HG03457 (cell line): Measurements from ENCODE around the gene SPAG6.

Experiments
- ATAC-seq: cut with Tn5 transposase; IDR thresholded peaks from one replicate; pipeline ENCODE4 v1.9.1; 2021; ENCODE audit warnings: moderate number of reproducible peaks; ENCODE audit not compliant: unreplicated experiment

The SPAG6 gene

DNA sequence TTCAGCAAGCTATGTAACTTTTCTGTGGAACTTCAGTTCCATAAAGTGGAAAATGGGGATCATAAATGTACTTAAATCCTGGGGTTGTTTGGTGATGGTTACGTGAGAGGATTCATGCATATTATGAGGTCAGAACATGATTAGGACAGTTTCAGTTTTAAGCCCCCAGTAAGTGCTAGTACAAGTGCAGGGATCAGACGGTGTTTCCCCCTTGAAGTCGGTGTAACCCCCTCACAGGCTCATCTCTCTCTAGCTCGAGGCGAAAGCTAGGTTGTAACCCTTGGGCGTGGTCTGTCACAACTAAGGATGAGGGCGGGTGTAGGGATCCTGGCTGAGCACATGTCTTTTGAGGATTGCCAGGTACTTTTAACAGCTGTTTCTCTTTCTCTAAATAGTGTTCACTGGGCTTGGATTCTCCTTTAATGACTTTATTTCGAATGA lies 84.7 kb downstream of the SPAG6 start:
- no peak for ATAC-seq

DNA sequence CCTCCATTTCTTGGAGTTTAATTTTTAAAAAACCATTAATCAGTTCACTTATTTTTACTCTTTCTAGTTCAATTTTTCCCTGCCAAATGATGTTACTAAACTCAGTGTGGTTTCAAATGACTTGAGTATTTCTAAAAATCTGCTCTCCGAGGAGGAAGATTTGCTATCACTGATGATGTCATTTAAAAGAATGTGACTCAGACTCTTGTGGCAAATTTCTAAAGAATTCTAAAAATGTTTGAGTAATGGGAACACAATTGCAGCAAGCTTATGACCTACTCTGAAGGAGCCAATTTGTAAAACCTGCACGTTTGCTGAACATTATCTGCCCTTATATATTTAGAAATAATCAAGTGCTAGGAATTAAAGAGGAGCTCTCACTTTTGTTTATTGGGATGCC lies 88.6 kb downstream of the SPAG6 start:
- no peak for ATAC-seq

DNA sequence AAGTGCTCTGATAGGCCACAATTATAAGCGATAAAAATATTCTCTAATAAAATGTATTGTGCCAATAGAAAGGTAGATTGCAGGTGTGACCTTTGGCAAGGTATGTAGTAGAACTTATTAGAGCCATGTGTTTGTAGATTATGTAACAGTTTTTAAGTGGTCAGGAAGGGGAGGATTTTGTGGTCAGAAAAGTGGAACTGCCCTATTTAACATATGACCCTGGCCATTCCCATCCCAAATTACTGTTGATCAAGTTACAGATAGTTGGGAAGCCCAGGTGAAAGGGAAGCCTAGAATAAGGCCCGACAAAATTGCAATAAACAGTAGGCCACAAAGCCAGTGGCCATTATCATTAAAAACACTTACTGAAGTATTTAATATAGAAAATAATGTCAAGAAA lies 89.2 kb downstream of the SPAG6 start:
- ATAC-seq, result no peak

DNA sequence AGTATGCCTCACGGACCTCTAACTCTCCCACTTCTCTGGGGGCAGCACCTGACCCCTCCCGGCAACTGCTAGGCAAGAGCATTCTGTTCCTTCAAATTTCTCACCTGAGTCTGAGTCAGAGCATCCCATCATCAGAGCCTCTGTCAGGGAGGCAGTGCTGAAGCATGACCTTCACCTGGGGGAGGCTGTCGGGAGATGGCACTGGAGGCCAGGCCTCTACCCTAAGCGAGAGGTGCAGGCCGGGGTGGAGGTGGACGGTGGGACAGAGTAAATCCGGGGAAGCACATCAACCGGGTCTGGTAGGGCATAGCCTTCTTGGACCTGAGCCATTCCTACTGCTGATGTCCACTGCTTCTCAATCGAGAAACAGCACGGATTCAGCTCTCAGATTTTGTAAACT lies 90.4 kb downstream of the SPAG6 start:
- ATAC-seq, result no peak

DNA sequence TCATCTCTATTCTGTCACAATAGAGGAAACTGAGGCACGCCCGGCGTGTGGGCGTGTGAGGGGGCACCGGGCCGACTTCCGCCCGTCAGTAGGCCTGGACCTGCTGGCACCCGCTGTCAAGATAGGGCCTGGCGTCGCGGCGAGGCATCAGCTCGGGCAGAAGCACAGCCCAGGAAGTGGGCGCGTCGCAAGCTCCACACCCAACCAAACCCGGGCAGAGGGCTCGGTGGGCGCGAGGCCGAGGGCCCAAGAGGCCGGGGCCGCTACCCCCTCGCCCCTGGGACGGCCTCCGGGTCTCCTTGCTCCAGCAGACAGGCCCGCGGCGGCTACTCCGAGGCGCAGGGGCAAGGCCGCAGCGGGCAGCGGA lies 91.2 kb downstream of the SPAG6 start:
- no peak for ATAC-seq

DNA sequence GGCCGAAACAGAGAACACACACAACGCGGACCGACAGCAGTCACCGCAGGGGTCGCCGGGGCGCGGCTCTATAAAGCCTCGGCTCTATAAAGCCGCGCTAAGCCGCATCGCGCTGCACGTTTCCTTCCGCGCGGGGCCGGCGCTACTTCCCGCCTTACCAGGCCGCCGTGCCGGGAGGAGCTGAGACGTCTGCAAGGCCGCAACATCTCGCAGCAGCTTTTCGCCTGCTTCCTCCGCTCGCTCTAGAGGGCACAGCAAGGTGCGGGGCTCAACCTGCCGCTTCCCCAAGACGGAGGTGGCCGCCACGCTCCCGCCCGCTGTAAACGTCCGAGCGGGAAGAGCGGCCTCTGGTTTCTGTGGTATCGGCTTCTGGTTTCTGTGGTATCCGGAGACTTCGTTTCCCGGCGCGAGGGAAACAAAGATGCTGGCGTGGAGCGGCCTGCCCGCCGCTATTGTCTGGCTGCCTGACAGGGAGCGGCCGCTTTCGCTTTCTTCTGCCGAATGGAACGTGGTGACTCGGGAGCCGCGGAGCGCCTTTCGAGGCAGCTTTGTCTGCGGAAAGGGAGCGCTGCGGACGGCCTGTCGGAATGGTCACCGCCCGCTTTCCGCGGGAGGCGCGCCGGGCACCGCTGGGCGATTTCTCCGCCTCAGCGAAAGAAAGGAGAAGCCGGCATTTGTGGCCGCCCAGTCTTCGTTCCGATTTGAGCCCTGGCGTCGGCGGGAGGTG lies 91.8 kb downstream of the SPAG6 start:
- ATAC-seq, result peak; percentile 75

DNA sequence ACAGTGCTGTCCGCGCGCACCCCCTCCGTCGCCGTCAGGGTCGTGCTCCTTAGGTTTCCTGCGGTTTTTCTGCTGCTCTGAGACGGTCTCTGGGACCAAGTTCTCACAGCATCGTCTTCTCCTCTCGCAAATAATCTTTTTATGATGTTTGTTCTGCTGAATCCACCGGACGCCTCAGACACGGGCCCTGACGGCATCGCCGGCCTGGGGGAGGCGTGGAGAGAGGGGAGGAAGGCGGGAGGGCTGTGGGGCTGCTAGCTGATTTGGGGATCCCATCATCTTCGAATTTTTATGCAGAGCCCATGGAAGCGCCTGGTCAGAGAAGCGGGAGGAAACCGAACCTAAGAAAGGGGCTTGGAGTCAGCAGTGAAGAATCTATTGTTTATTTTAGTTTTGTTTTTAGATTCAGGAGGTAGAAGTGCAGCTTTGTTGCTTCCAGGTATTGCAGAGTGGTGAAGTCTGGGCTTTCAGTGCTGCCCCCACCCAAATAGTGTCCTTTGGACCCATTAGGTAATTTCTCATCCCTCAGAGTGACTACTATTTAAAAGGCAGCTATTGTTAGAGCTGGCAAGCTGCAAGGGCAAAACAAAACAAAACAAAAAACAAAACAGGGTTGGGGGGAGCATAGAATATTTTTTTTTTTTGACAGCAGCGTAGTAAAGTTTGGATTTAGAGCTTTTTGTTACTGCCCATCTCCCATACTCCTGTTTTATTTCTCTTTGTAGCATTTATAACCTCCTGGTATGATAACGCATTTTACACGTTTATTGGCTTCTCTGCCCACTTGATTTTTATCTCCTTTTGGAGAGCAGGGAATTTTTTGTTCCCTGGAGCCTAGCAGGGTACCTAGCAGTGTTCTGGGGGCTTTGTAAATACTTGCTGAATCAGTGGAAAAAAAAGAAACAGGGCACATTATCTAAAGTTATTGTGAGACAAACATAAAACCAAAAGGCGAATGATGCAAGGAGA lies 92.6 kb downstream of the SPAG6 start:
- peak; percentile 12 for ATAC-seq

DNA sequence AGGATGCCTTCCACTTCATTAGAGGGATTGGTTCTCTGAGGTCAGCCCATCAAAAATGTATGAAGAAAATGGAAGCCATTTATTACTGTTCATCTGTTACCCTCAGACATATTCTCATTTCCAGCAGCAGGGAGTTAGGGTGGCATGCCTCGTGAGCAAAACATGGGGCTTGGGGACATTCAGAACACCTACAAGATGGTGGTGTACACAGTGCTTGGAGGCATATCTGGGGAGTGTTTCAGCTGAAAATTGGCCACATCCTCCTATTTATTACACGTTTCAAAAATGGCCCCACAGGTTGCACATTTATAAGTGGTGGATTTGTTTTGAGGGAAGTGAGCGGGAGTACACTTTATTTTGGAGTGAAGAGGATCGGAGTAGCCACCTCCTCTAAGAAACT lies 93.4 kb downstream of the SPAG6 start:
- no peak for ATAC-seq

DNA sequence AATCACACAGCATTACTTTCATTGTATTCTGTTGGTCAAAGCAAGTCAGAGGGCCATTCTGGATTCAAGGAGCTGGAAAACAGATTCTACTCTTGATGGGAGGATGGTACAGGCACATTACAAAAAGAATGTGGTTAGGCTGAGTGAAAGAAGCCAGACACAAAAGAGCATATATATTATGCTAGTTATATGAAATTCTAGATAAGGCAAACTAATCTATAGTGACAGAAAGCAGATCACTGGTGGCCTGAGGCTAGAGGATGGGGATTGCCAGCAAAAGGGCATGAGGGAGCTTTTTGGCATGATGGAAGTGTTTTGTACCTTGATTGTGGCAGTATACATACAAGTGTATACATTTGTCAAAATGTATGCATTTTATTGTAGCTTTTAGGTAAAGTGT lies 96.8 kb downstream of the SPAG6 start:
- no peak for ATAC-seq

DNA sequence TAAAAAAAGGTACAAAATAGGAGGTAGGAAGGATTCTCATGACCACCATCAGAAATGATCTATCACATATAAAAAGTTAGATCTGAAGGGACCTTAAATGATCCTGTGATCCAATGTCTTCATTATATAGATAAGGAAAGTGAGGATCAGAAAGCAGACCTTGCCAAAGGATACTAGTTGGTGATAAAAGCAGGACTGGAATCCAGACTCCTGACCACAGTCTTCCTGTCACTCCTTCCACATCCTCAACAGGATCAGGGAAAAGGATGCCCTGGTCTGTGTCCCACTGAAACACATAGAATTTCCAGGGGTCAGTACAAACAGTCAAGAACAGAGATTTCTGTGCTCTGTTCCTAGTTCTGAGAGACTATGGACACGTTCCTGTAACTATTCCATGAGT lies 97.2 kb downstream of the SPAG6 start:
- no peak for ATAC-seq

DNA sequence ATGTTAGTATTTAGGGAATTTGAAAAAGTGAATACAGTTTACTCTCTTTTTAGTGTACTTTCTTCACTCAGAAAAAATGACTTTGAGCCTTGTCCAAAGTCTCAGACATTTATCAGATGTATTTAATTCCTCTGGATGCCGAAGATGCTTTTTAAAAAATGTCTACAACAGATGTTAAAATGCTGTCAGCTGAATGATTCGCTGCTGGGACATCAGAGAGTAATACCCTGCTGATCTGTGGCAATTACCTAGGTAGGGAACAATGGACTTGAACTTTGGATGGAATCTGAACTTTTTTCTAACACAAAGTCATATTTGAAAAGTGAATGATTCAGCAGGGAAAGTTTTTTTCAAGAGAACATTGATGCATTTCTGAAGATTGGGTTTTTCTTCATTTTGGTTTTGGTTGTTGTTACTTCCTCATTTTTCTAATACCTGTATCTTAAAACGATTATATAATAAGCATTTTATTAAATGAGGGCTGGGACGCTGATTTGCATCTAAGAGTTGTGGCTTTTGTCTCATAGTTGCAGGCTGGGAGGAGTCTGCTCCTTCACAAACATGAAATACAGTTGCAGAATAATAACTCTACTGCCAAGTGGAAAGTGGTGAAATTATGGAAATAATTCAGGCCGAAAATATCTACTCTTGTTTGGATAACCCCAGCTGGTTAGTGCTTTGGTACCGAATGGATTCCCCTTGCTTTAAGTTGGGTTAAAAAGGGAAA lies 98.0 kb downstream of the SPAG6 start:
- no peak for ATAC-seq

DNA sequence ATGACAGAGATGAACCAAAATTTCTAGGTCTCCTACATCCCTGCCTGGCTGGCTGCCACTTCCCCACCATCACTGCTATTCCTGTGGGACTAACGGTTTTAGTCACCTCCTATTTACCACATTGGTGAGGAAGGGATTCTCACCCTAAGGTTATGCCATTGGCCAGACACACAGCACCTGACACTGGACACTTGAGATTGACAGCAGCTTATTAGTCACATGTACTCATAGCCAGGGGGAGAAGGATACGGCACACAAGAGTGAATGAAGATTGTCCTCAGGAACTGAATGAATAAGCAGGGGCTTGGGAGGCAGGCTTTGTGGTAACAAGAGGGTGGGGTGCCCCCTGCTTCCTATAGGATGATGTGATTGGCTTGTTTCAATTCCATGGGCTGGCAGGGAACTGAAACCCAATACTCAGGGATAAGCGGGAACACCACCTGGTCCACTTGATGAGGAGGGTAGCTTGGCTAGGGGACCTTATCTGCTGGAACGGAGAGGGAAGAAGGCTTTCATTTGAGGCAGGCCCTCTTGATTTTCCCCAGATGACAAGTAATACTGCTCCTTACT lies 99.0 kb downstream of the SPAG6 start:
- ATAC-seq, result no peak

DNA sequence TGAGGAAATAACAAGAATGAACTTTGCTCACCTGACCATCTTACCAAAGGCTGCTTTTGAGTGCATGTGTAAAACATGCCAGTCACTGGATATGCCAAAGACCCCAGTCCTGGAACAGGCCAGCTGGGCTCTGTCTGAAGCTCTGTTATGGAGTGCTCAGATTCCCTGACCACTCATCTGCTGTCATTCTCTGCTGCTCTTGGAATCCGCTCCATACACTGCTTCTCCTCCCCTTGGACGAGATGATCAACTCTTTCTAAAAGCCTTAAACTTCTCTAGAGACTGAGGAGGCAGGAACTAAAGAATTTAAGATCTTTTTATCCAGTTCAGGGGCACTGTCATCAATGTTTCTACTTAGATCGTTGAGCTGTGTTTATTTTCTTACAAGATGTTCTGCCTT lies 100.2 kb downstream of the SPAG6 start:
- no peak for ATAC-seq

DNA sequence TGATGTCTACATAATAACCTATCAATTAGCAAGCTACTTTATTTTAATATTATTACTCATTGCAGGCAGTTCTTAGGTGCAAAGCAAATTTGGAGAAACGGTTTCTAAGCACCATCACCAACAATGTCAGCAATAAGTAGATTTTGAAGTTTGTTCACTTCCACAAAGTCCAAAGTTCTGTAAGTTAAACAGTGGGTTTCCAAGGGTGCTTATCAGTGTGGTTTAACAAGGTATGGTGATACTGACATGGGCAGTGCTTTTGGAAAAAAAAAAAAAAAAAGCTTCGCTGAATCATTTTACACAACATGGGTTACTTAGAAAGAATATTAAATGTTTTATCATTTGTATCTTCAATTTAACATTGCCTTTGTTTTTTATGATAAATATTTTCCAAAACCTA lies 101.8 kb downstream of the SPAG6 start:
- no peak for ATAC-seq

DNA sequence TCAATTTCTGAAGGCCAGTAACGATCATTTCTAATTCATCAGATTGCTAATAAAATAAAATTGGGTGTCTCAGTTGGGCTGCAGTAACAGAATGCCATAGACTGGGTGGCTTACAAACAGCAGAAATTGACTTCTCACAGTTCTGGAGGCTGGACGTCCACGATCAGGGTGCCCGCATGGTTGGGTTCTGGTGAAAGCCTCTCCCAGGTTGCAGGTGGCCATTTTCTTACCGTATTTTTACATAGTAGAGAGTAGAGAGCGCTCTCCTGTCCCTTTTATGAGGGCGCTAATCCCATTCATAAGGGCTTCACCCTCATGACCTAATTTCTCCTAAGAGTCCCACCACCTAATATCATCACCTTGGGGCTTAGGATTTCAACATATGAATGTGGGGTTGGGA lies 106.0 kb downstream of the SPAG6 start:
- no peak for ATAC-seq

DNA sequence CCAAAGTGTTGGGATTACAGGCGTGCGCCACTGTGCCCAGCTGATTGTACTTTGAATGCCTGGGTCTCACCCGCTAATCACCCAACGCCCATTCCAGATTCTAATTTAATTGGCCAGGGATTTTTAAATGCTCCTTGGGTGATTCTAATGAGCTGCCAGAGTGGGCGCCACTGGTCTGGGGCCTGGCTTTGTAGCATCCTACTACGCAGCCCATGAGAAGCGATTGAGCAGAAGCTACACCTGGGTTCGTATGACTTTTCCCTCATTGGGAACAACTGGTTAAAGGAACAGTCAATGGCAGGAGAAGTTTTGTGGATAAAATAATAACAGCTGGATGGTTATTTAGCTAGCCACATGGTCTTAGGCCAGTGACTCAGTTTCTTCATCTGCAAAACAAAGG lies 108.0 kb downstream of the SPAG6 start:
- no peak for ATAC-seq

DNA sequence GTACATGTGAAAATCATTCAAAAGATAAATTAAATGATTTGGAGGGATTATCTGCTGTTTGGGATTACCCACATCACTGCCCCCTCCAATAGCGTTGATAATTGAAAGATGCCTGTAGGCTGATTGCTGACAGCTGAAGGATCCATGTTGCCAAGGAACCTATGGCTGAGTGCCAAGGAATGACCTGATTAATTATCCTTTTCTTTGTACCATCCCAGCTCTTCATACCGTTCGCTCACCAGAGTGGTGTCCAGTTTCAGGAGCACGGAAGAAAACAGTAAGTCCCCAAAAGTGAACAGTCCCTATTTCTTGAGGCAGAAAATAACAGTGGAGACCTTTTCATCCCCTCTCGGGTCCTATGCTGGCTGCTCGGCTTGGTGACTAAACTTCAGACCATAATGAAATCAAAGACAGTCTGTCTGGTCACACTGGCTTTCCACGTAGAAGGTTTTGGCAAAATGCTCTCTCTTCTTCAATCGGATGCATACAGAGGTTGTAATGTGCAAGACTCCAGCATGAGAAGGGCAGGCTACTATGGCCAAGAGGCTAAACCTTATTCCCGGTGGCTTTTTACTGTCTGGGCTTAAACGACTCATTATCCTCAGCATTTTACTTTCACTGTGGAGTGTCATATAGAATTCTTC lies 108.8 kb downstream of the SPAG6 start:
- ATAC-seq, result no peak

DNA sequence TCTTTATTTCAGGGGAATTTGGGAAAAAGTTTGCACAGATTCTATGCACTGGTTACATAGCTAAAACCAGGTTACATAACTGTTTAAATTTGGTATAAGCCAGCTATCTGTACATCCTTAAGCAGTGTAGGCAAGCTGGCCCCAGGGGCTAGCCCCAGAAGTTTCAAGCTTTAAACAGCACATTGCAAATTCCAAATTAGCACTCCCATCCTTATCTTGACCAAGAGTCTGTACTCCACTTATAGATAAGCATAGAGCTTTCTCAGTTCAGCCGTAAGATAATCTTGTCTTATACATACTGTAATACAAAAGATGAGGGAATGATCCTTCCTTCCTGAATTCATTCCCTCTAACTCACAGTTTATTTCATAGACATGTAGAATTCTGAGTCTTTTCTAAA lies 109.3 kb downstream of the SPAG6 start:
- ATAC-seq, result no peak

DNA sequence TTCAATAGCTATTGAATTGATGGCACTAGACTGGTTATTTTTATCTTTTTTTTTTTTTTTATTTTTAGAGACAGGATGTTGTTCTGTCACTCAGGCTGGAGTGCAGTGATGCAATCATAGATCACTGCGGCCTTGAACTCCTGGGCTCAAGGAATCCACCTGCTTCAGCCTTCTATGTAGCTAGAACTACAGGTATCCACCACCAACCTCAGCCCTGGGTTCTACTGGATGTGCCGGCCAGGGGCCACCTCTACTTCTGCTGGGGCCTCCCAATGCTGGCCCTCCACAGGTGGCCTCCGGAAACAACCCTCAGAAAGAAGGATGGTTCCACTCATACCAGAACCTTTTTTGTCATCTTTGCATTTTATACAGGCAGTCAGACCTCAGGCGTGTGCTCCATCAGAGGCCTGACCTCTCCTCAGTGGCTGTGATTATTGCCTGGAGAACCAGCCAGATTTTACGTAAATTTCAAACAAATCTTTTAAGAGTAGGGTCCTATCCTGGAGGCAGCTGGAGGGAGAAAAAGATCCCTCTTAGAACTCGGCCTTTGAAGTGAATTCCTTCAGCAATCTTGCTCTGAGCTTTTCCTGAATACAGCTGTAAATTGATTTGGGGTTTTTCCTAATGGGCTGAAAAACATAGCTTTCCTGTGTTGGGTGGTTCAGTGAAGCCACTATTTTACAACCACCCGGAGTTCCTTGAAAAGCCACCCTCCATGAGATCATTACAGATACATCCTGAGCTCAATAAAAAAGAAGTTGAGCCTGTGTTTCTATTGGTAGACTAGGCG lies 110.0 kb downstream of the SPAG6 start:
- ATAC-seq, result no peak

DNA sequence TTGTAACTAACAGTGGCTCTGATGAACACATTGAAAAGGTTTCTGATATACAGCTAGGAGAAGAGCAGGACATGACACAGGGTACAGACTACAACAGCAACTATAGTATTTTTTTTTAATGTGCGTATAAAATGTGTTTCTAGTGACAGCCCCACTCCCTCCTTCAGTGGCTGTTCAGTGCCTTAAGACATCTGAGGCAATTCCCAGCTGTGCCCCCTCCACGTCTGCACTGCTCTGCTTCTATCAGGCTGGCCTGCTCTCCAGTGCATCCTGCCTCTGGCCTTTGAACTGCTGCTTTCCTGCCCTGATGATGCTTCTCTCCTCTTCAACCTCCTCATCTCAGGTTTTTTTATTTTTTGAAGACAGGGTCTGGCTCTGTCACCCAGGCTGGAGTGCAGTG lies 111.2 kb downstream of the SPAG6 start:
- no peak for ATAC-seq
